ENCODE data around the gene SNX8. TPM values are rescaled to one million over a fixed set of nuclear protein-coding genes. Genes with fewer than 3 reads are reported as not detected.
A peak's percentile ranks its signal among the peaks of the same experiment; 100 is the strongest.

The SNX8 gene
- total and polyA plus RNA-seq, 2 of the 13 experiments (the other 11 are each of a cell fraction or from before 2014, with no cell fraction given), result 20.6 to 45.2 TPM

GRCh38 chr7:2353936-2354185, 39.6 kb upstream of the SNX8 start (continued):
- TF ChIP-seq GLMP (CRISPR knock-in tag; IDR thresholded peaks at IDR 0.05; ENCODE audit: borderline replicate concordance) (no peak), CAMTA2 (CRISPR knock-in tag; IDR thresholded peaks at IDR 0.05; ENCODE audit: borderline replicate concordance) (no peak), ZC3H13 (CRISPR knock-in tag; IDR thresholded peaks at IDR 0.05) (0 out of 2 replicates have a peak, but pooled peaks have one; percentile 69), ZBTB40 (IDR thresholded peaks at IDR 0.05) (no peak), ZBTB40 (CRISPR knock-in tag; IDR thresholded peaks at IDR 0.05) (peak; percentile 67; the same call in 1 of the 2 replicates), RFXANK (CRISPR knock-in tag; IDR thresholded peaks at IDR 0.05) (0 out of 2 replicates have a peak, but pooled peaks have one; percentile 53), SOX5 (CRISPR knock-in tag; IDR thresholded peaks at IDR 0.05; ENCODE audit: borderline replicate concordance) (no peak; the same call in 1 of the 2 replicates), SAP130 (CRISPR knock-in tag; IDR thresholded peaks at IDR 0.05; ENCODE audit: low read depth) (peak; percentile 94), FOSL1 (CRISPR knock-in tag; IDR thresholded peaks at IDR 0.05; ENCODE audit: borderline replicate concordance) (no peak; the same call in 1 of the 2 replicates), ZNF570 (CRISPR knock-in tag; IDR thresholded peaks at IDR 0.05; ENCODE audit: borderline replicate concordance) (0 out of 2 replicates have a peak, but pooled peaks have one; percentile 85), ZNF761 (CRISPR knock-in tag; conservative IDR thresholded peaks at IDR 0.05) (0 out of 2 replicates have a peak, but pooled peaks have one; percentile 50), AHR (CRISPR knock-in tag; IDR thresholded peaks at IDR 0.05) (peak; percentile 96), IRF1 (CRISPR knock-in tag; IDR thresholded peaks at IDR 0.05; ENCODE audit: low read depth) (no peak), HNRNPUL1 (IDR thresholded peaks at IDR 0.05; ENCODE audit: low read depth, low read length) (no peak)

All from HepG2 (cell line).